GM12873 (cell line): ENCODE results near the gene PKN1.

Experiments
- CTCF ChIP-seq: IDR thresholded peaks from 2 replicates; pipeline ENCODE4 v1.5.1; 2012; ENCODE audit warnings: low read depth, mild to moderate bottlenecking, moderate library complexity, low read length, control low read depth; ENCODE audit not compliant: insufficient read depth; ENCODE audit errors: missing control alignments

PKN1 gene

GRCh38 chr19:14471436-14472187 is 38.5 kb downstream of the PKN1 start:
- TF ChIP-seq CTCF = no peak

- TF ChIP-seq CTCF = peak; percentile 87
Observed at GRCh38 chr19:14472202-14472938, 39.3 kb downstream of the PKN1 start.

GRCh38 chr19:14473073-14473977 is 40.2 kb downstream of the PKN1 start:
- no peak for TF ChIP-seq CTCF

- TF ChIP-seq CTCF = no peak
Observed at GRCh38 chr19:14473978-14474578, 41.0 kb downstream of the PKN1 start.

GRCh38 chr19:14474827-14475226 is 41.7 kb downstream of the PKN1 start:
- TF ChIP-seq CTCF = no peak

- peak; percentile 27 for TF ChIP-seq CTCF
Observed at GRCh38 chr19:14475251-14476073, 42.4 kb downstream of the PKN1 start, which contains the start of gene PTGER1. PTGER1 (minus strand) TSS chr19:14475354; CDS start chr19:14474320, 1,034 bp downstream.
